HFFc6 (cell line): Measurements from ENCODE around the gene ZNF680. TPM values are rescaled to one million over a fixed set of nuclear protein-coding genes. Genes with fewer than 3 reads are reported as not detected.

ENCODE experiments used
- DNase-seq: peaks from one replicate; pipeline ENCODE4 v3.0.0-alpha.2; 2018
- H3K27ac Mint-ChIP-seq: 2 replicates; pipeline ENCODE4 v1.8.0; 2020; ENCODE audit warnings: mild to moderate bottlenecking, mixed read lengths
- H3K27me3 Mint-ChIP-seq: 2 replicates; pipeline ENCODE4 v1.8.0; 2021; ENCODE audit warnings: mild to moderate bottlenecking, moderate library complexity, mixed read lengths; ENCODE audit not compliant: insufficient read depth
- H3K36me3 Mint-ChIP-seq: 2 replicates; pipeline ENCODE4 v1.8.0; 2021; ENCODE audit warnings: low read depth, mixed read lengths
- H3K4me1 Mint-ChIP-seq: 2 replicates; pipeline ENCODE4 v1.8.0; 2020; ENCODE audit warnings: low read depth, mixed read lengths
- H3K4me3 Mint-ChIP-seq: 2 replicates; pipeline ENCODE4 v1.8.0; 2020; ENCODE audit warnings: mild to moderate bottlenecking, moderate library complexity, mixed read lengths
- H3K9me3 Mint-ChIP-seq: 2 replicates; pipeline ENCODE4 v1.8.0; 2020; ENCODE audit warnings: mild to moderate bottlenecking, mixed read lengths
- CTCF ChIP-seq: fragments of 200-600 bp; sonication (generic); IDR thresholded peaks from 2 replicates; pipeline ENCODE4 v1.5.0; 2021; ENCODE audit warnings: antibody characterized with exemption, mild to moderate bottlenecking
- long read RNA-seq: library from polyadenylated mRNA; unstranded; transcript quantifications from one replicate; pipeline ENCODE4 v2.0.0, GENCODE V29; 2019
- total RNA-seq, 6 experiments: library from RNA; stranded (reverse); fragmentation: NEBNext Ultra II Directional; extraction: Animal tissue kit (Norgen Biotek cat#: 25700); gene quantifications; 2 replicates in 1 of 6; 3 replicates in 5 of 6; pipeline ENCODE4 v1.2.3, GENCODE V29; 2021

ZNF680 gene
- 1 to 10 TPM; 3.6 to 4.7 (median 3.9) TPM for total RNA-seq
- long read RNA-seq, partial matches to known transcripts = 1 of 7 reads
- long read RNA-seq, other reads (novel, unspliced or antisense) = 3 of 7 reads

DNA sequence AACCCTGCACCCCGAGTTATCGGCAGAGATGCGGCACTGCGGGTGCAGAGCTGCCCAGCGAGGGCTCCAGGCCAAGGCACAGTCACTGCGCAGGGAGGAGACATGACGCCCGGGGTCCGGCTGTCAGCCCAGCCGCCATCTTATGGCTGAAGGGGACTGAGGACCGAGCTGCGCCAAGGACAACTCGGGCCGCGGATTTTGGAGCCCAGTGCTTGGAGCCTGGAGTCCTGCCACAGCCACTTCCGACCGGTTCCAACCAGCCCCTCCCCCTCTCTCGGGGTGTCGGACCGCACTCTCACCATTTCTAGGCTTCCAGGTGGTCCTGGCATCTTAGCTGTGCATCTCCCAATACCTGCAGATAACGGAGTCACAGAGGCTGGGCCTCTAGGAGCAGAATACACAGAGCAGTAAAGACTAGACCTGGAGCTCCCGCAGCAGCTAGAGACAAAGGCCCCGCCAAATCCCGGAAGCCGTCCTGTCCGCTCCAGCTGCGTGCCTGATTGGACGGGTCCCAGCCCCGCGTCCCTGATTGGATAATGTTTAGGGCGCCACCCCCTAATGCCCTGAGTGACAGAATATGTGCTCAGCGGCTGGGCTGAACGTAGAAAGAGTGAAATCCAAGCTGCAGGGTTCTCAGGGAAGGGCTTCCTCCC lies at the start of gene ZNF680:
ZNF680 (minus strand) TSS at position 446 of the 653 bp plus-strand sequence; CDS start at position 329, 117 bp downstream.
- Mint-ChIP-seq H3K9me3 (no peaks in the 10 kb centered on the region), H3K36me3 (peaks cover 27% of the 10 kb centered on the region), H3K4me3 (peak within 1 kb of the TSS; percentile 100), H3K27ac (peak within 1 kb of the TSS; percentile 99), H3K27me3 (peaks cover 5% of the 10 kb centered on the region; the same call in 1 of the 2 replicates), H3K4me1 (peaks cover 30% of the 10 kb centered on the region)
- peak; percentile 93 for DNase-seq
- TF ChIP-seq CTCF = no peak

- TF ChIP-seq CTCF = no peak
- H3K27me3 Mint-ChIP-seq = no peaks in the 10 kb centered on the region; the same call in none of the 2 replicates
- no peaks in the 10 kb centered on the region for H3K36me3 Mint-ChIP-seq
- H3K4me3 Mint-ChIP-seq = no peak overlapping the region
- no peak for DNase-seq
- H3K9me3 Mint-ChIP-seq = peaks cover 10% of the 10 kb centered on the region; the same call in 1 of the 2 replicates
- H3K27ac Mint-ChIP-seq = no peak overlapping the region
- no peaks in the 10 kb centered on the region for H3K4me1 Mint-ChIP-seq
Measured at GRCh38 chr7:64612452-64612851, 49.6 kb upstream of the ZNF680 start.

- Mint-ChIP-seq H3K4me1 (no peaks in the 10 kb centered on the region), H3K9me3 (peaks cover 10% of the 10 kb centered on the region; the same call in 1 of the 2 replicates), H3K27ac (no peak overlapping the region), H3K4me3 (no peak overlapping the region), H3K36me3 (no peaks in the 10 kb centered on the region), H3K27me3 (no peaks in the 10 kb centered on the region; the same call in none of the 2 replicates)
- no peak for TF ChIP-seq CTCF
- DNase-seq = no peak
Measured at GRCh38 chr7:64611717-64612116, 48.8 kb upstream of the ZNF680 start.

GRCh38 chr7:64610997-64611396 lies 48.1 kb upstream of the ZNF680 start:
- H3K9me3 Mint-ChIP-seq = peaks cover 10% of the 10 kb centered on the region; the same call in 1 of the 2 replicates
- no peaks in the 10 kb centered on the region for H3K36me3 Mint-ChIP-seq
- no peak for DNase-seq
- no peak overlapping the region for H3K4me3 Mint-ChIP-seq
- H3K27me3 Mint-ChIP-seq = no peaks in the 10 kb centered on the region; the same call in none of the 2 replicates
- TF ChIP-seq CTCF = no peak
- H3K4me1 Mint-ChIP-seq = no peaks in the 10 kb centered on the region
- no peak overlapping the region for H3K27ac Mint-ChIP-seq

GRCh38 chr7:64608116-64608910 lies 45.4 kb upstream of the ZNF680 start:
- Mint-ChIP-seq H3K36me3 (0 out of 2 replicates have a peak, but pooled peaks cover 8% of the 10 kb centered on the region), H3K27me3 (no peaks in the 10 kb centered on the region; the same call in none of the 2 replicates), H3K27ac (no peak overlapping the region), H3K4me1 (no peaks in the 10 kb centered on the region), H3K4me3 (no peak overlapping the region), H3K9me3 (peaks cover 14% of the 10 kb centered on the region; the same call in 1 of the 2 replicates)
- TF ChIP-seq CTCF = no peak
- no peak for DNase-seq
